ENCODE results near the gene ZFP62.

ZFP62 gene

GRCh38 chr5:180868960-180869359 lies 7.9 kb upstream of the ZFP62 start:
- DNase-seq (ENCODE audit: low read depth) = peak; percentile 61

GRCh38 chr5:180866985-180867384 lies 5.9 kb upstream of the ZFP62 start:
- DNase-seq (ENCODE audit: low read depth) = no peak

- DNase-seq (ENCODE audit: low read depth) = no peak
These were observed 5.1 kb upstream of the ZFP62 start for GRCh38 chr5:180865981-180866695.

GRCh38 chr5:180862645-180863044 lies 1.6 kb upstream of the ZFP62 start:
- no peak for DNase-seq (ENCODE audit: low read depth)

- DNase-seq (ENCODE audit: low read depth) = no peak
These were observed 696 bp downstream of the ZFP62 start for GRCh38 chr5:180860273-180860886.

- DNase-seq (ENCODE audit: low read depth) = no peak
These were observed 2.5 kb downstream of the ZFP62 start for GRCh38 chr5:180858586-180858985.

- no peak for DNase-seq (ENCODE audit: low read depth)
These were observed 7.3 kb downstream of the ZFP62 start for GRCh38 chr5:180853848-180854176.

GRCh38 chr5:180853121-180853847 lies 7.8 kb downstream of the ZFP62 start:
- no peak for DNase-seq (ENCODE audit: low read depth)

GRCh38 chr5:180852495-180852894 lies 8.6 kb downstream of the ZFP62 start:
- no peak for DNase-seq (ENCODE audit: low read depth)

GRCh38 chr5:180850434-180851078 lies 10.5 kb downstream of the ZFP62 start:
- no peak for DNase-seq (ENCODE audit: low read depth)

GRCh38 chr5:180849827-180850226 lies 11.2 kb downstream of the ZFP62 start:
- no peak for DNase-seq (ENCODE audit: low read depth)

GRCh38 chr5:180848878-180849277 lies 12.2 kb downstream of the ZFP62 start:
- no peak for DNase-seq (ENCODE audit: low read depth)

- no peak for DNase-seq (ENCODE audit: low read depth)
These were observed 12.8 kb downstream of the ZFP62 start for GRCh38 chr5:180848265-180848664.

- DNase-seq (ENCODE audit: low read depth) = no peak
These were observed 14.1 kb downstream of the ZFP62 start for GRCh38 chr5:180847026-180847425.

GRCh38 chr5:180844858-180845257 lies 16.2 kb downstream of the ZFP62 start:
- DNase-seq (ENCODE audit: low read depth) = no peak

- DNase-seq (ENCODE audit: low read depth) = no peak
These were observed 16.6 kb downstream of the ZFP62 start for GRCh38 chr5:180844432-180844831.

- DNase-seq (ENCODE audit: low read depth) = no peak
These were observed 21.1 kb downstream of the ZFP62 start for GRCh38 chr5:180839935-180840334.

GRCh38 chr5:180839227-180839626 lies 21.8 kb downstream of the ZFP62 start:
- no peak for DNase-seq (ENCODE audit: low read depth)

GRCh38 chr5:180837478-180837877 lies 23.6 kb downstream of the ZFP62 start:
- DNase-seq (ENCODE audit: low read depth) = no peak

GRCh38 chr5:180832638-180833068 lies 28.4 kb downstream of the ZFP62 start:
- no peak for DNase-seq (ENCODE audit: low read depth)

GRCh38 chr5:180831139-180832093 lies 29.7 kb downstream of the ZFP62 start:
- DNase-seq (ENCODE audit: low read depth) = peak; percentile 59
